Measurements from ENCODE around the gene CTH.
"Not testable (repeated sequence)": the region's sequence is repeated elsewhere in the genome, so short reads cannot be mapped to it uniquely, and the experiment has no call there.

Gene CTH

DNA sequence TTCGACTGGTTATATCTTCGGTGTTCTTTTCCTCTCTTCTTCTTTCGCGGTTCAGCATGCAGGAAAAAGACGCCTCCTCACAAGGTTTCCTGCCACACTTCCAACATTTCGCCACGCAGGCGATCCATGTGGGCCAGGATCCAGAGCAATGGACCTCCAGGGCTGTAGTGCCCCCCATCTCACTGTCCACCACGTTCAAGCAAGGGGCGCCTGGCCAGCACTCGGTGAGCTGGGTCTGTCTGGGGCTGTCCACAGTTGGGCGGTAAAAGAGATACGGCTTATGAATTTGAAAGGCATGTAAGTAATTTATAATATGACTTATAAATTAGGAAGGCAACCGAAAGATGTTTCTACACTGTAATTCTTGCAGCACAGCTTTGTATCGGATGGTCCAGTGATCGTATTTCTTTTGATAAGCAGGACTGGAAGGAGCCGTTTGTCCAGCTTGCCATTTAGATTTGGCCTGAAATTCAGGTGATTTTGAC is 334 bp downstream of the CTH start:
- peak in 1 of 2 donors; percentile 10 for DNase-seq

DNA sequence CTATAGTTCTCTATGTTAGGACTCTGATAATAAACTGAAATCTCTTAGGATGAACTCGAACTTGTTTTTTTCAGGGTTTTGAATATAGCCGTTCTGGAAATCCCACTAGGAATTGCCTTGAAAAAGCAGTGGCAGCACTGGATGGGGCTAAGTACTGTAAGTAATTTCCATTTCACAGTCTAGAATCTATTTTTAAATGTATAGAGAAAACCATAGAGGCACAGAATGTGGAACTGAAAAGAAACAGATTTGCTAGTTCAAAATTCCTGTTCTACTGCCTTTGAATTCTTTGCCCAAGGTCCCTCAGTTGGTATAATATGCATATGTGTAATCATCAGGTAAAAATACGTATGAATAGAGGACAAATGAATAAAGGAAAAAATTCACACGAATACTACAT is 4.8 kb downstream of the CTH start:
- DNase-seq, result no peak

DNA sequence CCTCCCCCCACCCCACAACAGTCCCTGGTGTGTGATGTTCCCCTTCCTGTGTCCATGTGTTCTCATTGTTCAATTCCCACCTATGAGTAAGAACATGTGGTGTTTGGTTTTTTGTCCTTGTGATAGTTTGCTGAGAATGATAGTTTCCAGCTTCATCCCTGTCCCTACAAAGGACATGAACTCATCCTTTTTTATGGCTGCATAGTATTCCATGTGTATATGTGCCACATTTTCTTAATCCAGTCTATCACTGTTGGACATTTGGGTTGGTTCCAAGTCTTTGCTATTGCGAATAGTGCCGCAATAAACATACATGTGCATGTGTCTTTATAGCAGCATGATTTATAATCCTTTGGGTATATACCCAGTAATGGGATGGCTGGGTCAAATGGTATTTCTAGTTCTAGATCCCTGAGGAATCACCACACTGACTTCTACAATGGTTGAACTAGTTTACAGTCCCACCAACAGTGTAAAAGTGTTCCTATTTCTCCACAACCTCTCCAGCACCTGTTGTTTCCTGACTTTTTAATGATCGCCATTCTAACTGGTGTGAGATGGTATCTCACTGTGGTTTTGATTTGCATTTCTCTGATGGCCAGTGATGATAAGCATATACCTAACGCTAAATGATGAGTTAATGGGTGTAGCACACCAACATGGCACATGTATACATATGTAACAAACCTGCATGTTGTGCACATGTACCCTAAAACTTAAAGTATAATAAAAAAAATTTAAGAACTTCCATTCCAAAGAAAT is 8.1 kb downstream of the CTH start:
- DNase-seq, result not testable (repeated sequence)

DNA sequence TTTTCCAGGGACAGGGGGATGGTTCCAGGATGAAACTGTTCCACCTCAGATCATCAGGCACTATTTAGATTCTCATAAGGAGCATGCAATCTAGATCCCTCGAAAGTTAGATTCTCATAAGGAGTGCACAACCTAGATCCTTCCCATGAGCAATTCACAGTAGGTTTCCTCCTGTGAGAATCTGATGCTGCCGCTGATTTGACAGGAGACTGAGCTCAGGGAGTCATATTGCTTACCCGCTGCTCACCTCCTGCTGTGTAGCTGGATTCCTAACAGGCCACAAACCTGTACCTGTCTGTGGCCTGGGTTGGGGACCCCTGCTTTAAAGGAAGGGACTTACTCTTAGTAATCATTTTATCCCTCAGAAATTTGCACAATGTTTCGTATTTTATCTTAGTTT is 9.3 kb downstream of the CTH start:
- DNase-seq, result no peak

DNA sequence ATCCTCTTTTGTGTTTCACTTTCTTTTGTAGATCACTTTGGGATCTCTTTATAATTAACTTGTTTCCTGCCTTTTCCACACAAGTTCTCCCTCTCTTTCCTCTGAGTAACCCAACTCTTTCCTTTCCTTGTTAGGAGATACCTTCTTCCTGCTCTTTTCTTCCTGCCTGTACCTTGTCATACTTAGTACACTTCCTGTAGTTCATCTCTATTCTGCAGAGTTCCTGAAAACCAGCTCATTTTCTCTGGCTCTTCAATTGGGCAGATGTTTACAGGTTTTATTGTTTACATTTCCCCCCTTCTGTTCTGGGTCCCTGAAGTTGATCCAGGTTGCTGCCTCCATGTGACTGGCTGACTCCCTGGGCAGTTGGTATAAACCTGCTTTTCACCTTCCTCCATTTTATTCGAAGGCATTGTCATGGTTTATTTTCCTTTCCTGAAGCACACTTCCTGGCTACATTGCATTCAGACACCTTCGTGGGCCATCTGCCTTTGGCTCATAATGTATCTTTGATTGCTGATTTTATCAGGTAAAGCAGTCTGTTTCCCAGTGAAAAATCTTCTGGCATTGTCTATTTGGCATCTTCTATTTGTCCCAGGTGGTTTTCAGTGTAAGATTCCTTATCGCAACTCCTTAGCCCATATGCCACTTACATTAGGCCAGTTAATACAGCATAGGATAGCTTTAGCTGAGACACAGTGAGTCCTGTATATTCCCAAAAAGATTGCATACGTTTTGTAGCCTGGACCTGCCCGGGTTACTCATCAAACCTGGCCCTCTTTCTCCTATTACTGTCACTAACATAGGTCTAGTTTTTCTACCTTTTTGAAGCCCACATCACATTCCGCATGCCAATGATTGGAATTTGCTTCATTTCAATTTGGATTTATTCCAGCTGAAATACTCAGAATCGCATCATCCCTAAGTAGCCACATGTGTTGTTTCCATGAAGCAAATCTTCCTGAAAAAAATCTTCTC is 15.4 kb downstream of the CTH start:
- no peak for DNase-seq

DNA sequence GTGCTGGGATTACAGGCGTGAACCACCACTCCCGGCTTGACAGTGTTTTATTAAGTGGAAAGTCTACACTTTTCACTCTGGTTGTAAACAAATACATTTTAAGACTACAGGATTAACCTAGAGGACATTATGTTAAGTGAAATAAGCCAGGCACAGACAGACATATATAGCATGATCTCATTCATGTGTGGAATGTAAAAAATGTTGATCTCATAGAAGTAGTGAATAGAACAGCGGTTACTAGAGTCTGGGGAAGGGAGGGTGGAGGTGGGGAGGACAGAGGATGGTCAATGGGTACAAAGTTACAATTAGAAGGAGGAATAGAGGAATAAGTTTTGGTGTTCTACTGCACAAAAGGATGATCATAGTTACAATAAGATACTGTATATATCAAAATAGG is 16.9 kb downstream of the CTH start:
- no peak for DNase-seq

DNA sequence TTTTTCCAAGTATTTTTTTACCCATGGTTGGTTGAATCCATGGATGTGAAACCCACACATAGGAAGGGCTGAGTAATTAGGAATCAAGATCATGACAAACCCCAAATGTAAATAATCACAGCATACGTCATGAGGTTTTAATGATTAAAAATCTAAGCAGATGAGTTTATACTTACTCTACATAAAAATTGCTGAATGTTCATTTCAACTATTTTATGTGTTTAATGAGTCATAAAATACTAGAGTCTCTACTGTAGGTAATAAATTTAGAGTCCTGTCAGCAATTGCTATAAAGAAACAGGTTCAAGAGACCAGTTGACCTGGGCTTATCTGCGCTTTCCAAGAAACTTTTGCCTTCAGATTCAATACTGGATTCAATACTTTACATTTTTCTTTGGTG is 18.2 kb downstream of the CTH start:
- no peak for DNase-seq

DNA sequence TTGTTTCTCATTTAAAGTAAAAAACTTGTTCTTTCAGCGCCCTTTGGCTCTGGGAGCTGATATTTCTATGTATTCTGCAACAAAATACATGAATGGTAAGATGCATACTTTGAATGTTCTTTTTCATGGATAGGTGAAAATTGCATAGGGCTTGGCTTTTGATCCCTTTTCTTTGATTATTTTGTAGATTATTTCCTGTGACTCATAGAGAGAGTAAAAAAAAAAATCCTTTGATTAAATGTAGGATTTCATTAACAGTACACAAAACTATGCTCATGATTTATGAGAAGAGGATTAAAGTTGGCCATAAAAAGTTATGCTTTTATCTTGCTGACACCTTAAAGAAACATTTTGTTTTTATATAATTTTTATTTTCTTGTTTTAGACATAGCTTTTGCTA is 18.7 kb downstream of the CTH start:
- DNase-seq, result no peak

DNA sequence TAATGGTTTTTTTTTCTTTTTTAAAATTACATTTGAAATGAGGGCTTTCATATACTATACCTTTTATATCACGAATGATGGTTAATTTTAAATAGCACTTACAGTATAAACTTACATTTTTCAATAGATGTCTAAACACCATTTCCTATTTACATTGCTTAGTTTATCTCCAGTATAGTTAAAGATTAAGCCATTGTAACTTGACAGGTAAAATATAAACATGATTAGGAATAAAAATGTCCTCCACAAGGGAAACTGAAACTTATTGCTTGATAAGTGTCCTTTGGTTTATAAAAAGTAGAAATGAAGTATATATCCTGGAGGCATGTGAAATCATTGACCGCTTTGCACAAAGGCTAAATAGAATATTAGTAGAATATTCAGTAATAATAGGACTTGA is 20.2 kb downstream of the CTH start:
- no peak for DNase-seq

DNA sequence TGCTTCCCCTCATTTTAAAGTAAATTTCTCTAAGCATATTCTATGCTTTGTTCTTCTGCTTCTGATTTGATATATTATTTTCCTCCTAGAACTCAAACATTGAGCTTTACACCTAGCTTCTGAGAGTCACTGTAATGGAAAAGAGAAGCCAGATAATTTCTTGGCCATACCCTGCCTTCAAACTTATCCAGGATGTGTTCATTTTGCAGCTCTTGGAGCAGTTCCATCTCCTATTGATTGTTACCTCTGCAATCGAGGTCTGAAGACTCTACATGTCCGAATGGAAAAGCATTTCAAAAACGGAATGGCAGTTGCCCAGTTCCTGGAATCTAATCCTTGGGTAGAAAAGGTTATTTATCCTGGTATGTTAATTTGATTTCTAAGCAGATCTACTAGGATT is 20.8 kb downstream of the CTH start:
- DNase-seq, result no peak

DNA sequence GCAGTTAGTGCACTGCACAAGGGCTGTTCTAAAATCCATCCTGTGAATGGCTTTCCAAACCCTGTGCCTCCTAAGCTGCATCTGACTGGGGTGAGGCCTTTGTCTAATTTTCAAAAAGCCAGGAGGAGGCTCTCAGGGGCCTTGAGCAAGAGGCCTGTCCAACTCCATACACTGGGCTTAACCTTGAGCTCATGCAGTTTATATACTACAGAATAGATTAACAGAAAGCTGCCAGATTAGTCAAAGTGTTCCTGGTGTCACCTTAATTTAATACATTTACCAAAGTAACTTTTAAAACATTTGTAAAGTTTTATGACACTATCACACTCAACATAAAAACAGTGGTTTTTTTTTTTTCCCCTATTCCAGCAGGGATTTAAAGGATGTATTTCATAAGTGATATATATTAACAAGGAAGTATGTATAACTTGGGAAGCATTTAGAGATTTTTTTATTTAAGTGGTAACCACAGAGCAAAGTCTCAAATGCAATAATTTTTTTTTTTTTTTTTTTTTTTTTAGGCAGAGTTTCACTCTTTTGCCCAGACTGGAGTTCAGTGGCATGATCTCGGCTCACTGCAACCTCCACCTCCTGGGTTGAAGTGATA is 23.3 kb downstream of the CTH start:
- DNase-seq, result no peak

DNA sequence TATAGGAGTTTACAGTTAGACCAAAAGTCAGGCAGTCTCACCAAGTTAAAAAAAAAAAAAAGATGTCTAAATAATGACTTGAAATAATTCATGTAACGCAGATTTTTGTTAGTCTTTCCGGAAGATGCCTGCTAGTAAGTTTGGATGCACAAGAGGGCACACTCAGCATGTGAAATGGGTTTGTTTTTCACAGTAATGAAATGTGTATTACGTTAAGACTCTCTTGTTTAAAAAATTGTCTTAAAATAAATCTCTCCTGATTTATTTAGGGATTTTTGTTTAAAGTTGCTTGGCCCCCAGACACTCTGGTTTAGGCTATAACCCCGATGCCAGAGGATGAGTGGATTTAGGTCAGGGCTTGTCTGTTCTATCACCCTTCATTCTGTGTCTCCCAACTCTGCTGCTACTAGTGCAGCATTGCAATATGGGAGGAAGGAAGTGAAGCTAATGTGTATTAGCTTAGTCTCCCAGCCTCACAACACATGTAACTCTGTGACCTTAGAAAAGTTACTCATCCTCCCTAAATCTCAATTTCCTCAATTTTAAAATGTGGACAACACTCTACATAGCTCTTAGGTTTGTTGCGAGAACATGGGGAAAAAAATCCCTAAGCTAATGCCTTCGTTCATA is 25.7 kb downstream of the CTH start:
- DNase-seq, result no peak

DNA sequence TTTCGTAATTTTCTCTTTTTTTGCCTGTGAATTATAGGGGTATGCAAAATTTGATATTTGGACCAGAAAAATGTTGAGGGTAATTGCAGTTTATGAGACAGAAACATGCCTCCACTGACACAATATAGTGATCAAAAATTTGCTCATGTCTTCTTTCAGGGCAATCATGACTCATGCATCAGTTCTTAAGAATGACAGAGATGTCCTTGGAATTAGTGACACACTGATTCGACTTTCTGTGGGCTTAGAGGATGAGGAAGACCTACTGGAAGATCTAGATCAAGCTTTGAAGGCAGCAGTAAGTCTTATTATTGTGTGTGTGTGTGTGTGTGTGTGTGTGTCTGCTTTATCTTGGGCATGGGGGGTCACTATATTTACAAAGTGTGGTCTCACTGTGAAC is 27.5 kb downstream of the CTH start:
- DNase-seq, result no peak

DNA sequence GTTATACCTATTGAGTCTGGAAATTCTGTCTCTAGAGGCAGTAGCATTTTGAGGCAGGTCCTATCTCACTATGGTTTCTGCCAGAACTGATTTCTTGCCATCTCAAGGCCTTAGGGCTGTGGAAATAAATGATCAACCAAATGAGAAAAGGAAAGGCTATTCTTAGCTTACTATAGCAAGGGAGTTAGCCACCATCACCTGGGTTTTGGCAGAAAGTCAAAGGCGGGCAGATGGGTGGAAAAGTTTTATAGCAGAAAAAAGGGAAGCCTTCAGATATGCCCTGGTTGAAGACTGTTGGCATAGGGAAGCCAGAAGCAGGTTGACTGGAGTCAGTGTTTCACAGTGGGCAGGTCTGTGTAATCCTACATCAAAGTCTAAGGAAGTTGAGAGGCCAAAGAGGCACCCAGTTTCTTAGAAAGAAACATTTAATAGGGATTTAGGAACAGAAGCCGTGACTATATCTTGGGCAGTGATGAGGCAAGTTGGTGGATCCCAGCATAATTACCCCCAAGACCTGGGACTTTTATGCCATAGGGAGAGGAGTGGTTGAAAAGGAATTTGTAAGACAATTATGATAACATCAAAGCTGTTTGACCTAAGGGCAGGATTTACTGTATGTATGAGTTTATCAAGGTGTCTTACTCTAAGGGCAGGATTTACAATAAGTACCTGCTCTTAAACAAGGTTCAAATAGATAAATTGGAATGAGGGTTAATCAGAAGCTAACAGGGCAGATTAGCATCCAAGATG is 29.7 kb downstream of the CTH start:
- no peak for DNase-seq

DNA sequence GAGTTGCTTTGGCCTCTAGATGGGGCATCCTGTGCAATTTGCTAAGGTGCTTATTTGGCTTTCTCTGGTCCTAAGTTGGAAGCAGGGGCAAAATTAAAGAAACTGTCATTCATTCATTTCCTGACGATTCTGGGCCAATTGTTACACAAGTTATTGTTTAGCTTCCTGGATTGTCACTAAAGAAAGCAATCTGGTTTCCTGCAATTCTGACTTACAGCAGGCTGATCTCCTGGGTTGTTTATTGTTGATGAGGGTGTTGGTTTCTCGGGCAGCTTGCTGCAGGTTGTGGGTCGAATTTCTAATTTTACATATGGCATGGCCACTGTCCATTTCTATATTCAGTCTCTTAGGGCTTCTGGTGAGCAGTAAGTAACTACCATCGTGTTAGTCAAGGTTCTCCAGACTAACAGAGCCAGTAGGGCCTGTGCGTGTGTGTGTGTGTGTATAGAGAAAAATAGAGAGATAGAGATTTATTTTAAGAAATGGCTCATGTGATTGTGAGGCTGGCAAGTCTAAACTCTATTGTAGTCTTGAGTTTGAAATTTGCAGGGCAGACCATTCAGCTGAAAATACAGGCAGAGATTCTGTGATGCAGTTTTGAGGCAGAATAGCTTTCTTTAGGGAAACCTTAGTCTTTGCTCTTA is 30.4 kb downstream of the CTH start:
- DNase-seq, result no peak

DNA sequence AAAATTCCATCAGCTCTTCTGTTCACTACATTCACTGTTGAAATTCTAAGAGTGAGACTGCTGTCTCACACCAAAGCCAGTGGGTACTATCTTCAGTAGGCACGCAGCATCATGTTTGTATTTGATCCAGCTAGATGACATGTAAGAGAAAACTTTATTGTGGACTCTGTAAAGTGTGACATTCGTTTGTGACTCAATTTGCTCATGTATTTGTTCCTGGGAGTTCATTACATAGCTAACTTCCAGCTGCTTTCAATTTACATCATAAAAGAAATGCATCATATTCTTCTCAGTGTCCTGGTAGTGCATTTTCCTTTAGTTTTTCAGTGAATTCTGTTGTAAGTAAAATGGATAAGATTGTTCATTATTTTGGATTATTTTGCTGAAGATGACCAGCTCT is 31.4 kb downstream of the CTH start:
- DNase-seq, result no peak

DNA sequence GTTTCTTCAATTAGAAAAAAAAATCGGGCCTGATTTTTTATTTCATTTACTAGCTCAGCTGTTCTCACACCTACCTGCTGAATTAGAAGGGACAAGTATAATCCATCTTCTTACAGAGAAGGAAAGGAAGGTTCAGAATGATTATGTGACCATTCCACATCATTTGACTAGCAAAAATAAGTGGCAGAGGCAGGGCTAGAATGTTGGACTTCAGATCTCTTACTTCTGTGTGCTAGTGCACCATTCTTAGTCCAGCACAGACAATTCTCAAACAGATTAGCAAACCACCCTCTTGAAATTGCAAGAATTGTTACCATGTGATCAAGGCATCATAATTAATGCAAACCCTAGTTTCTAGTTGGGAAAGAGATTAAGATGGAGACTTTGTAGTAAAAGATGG is 32.7 kb downstream of the CTH start:
- DNase-seq, result no peak

DNA sequence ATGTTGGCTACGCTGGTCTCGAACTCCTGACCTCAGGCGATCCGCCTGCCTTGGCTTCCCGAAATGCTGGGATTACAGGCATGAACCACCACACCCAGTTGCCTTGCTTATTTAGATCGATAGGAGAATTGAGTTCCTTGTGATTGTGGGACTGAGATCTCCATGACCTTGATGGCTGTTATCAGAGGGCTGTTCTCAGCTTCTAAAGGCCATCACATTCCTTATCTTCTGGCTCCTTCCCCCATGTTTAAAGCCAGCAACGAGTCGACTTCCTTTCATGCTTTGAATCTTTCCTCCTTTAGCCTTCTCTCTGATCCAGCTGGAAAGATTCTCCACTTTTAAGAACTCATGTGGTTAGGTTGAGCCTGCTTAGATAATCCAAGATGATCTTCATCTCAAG is 38.0 kb downstream of the CTH start:
- no peak for DNase-seq

DNA sequence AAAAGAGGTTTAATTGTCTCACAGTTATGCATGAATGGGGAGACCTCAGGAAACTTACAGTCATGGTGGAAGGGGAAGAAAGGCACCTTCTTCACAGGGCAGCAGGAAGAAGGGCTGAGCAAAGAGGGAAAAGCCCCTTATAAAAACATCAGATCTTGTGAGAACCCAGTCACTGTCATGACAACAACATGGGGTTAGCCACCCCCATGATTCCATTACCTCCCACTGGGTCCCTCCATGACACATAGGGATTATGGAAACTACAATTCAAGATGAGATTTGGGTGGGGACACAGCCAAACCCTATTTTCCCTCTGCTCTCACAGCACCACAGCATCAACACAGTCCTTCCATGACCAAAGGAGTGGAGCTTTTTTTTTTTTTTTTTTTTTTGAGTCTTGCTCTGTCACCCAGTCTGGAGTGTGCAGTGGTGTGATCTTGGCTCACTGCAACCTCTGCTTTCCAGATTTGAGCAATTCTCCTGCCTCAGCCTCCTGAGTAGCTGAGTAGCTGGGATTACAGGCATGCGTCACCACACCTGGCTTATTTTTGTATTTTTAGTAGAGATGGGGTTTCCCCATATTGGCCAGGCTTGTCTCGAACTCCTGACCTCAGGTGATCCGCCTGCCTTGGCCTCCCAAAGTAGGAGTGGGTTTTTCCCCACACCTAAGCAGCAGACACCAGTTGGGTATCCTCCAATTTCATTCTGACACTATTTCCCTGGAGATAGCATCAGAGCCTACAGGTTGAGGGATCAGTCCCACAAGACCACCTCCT is 41.3 kb downstream of the CTH start:
- DNase-seq, result not testable (repeated sequence)

DNA sequence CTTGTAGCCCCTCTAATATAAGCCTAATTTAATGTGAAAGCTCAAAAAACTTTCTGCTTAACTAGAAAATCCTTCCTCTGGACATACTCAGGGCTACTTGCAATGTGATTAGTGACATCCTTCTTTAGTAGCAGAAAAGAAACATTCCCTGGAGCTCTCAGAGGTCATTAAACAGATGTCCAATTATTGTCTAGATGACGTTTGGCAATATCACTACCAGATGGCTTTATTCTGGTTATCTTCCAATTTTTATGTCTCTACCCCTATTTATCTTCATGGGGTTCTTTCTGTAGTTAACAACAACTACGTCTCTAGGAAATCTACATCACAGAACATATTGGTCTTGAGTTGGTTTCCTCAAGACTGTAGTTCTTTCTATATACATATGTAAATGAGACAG is 44.2 kb downstream of the CTH start:
- DNase-seq, result no peak

DNA sequence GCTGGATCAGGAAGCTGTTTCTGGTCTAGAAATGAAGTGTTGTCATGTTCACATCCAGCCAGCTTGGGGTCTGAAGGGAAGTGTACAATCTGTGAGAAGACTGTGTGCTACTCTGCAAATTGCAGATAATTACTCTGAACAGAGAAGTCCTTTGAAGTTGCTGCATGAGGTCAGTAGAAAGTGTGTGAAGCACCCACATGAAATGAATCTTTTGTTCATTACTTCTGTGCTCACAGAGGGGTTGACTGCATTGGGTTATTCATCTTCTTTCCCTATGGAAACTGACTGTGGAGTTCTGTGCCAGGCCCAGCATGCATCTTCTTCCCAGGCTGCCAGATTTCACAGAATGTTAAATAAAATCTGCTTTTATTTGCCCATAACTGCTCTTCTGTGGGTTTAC is 47.1 kb downstream of the CTH start:
- no peak for DNase-seq

All from CD4-positive, alpha-beta T cell treated with Interleukin-1 beta for 1 hour (primary cell).